Right lobe of liver (tissue), 4 donors: ENCODE results near the gene FAM228A.

Source experiments
- POLR2A ChIP-seq: fragments of 450-650 bp; IDR thresholded peaks from one replicate; pipeline ENCODE4 v1.6.1; 2017; ENCODE audit warnings: antibody characterized with exemption, mild to moderate bottlenecking
- TF ChIP-seq, protein P1 (sequence below), 4 donors: fragments of 200-600 bp in 3 of 4; fragments of 450-650 bp in 1 of 4; IDR thresholded peaks; one replicate each; pipeline versions ENCODE4 v1.5.1 to v1.8.0; 2016 to 2022; ENCODE audit warnings: antibody characterized with exemption in 4 of 4, mild to moderate bottlenecking in 2 of 4
- donor health status: DM: no; HTN: no; CAD: no.
- donor health status: DM: no; HTN: no; CAD: no.
- donor health status: DM: no; HTN: yes; CAD: no.

- TF ChIP-seq, protein P1, sequence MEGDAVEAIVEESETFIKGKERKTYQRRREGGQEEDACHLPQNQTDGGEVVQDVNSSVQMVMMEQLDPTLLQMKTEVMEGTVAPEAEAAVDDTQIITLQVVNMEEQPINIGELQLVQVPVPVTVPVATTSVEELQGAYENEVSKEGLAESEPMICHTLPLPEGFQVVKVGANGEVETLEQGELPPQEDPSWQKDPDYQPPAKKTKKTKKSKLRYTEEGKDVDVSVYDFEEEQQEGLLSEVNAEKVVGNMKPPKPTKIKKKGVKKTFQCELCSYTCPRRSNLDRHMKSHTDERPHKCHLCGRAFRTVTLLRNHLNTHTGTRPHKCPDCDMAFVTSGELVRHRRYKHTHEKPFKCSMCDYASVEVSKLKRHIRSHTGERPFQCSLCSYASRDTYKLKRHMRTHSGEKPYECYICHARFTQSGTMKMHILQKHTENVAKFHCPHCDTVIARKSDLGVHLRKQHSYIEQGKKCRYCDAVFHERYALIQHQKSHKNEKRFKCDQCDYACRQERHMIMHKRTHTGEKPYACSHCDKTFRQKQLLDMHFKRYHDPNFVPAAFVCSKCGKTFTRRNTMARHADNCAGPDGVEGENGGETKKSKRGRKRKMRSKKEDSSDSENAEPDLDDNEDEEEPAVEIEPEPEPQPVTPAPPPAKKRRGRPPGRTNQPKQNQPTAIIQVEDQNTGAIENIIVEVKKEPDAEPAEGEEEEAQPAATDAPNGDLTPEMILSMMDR (IDR thresholded peaks at IDR 0.05) = no peak
- TF ChIP-seq POLR2A = no peak
These were observed 14.1 kb upstream of the FAM228A start for GRCh38 chr2:24160761-24161160.
